Panc1 (cell line): ENCODE data around the gene ZNF282. TPM values are rescaled to one million over a fixed set of nuclear protein-coding genes. Genes with fewer than 3 reads are reported as not detected.

ENCODE experiments used
- ATAC-seq: fragments of 200-7000 bp; cut with Tn5 transposase; 2 replicates; pipeline ENCODE4 v1.9.1; 2020; ENCODE audit warnings: mild to moderate bottlenecking, moderate library complexity
- BruUV-seq: library from RNA; stranded (reverse); fragments of 400-500 nt; replicated peaks from 2 replicates; lab custom pipeline; 2021; lab: Mats Ljungman, UMichigan
- CTCF ChIA-PET: fragments of 300-600 bp; sonication (Branson Sonifier 250); formaldehyde crosslinking; loops from one replicate; lab custom pipeline; 2022; ENCODE audit warnings: antibody characterized with exemption; lab: Charles Lee
- POLR2A ChIA-PET: fragments of 300-600 bp; sonication (Branson Sonifier 250); formaldehyde crosslinking; loops from one replicate; lab custom pipeline; 2022; ENCODE audit warnings: antibody characterized with exemption; lab: Charles Lee
- DNase-seq: peaks from one replicate; pipeline ENCODE4 v3.0.0-alpha.2; 2010; ENCODE audit warnings: low read depth, low spot score
- H3K27ac ChIP-seq: 2 replicates; pipeline ENCODE4 v1.5.1; 2011; ENCODE audit warnings: mild to moderate bottlenecking, low read length, inconsistent platforms
- H3K27me3 ChIP-seq: fragments of 200-500 bp; sonication (Bioruptor generic); 2 replicates; pipeline ENCODE4 v1.6.0; 2014; ENCODE audit warnings: low read length, inconsistent platforms; ENCODE audit not compliant: control insufficient read depth, insufficient read depth
- H3K36me3 ChIP-seq: fragments of 200-500 bp; sonication (Bioruptor generic); 2 replicates; pipeline ENCODE4 v1.5.1; 2014; ENCODE audit warnings: inconsistent platforms, mild to moderate bottlenecking, low read length, moderate library complexity; ENCODE audit not compliant: control insufficient read depth, insufficient read depth
- H3K4me1 ChIP-seq: 2 replicates; pipeline ENCODE4 v1.5.1; 2011; ENCODE audit warnings: inconsistent platforms, mild to moderate bottlenecking, low read length, moderate library complexity; ENCODE audit not compliant: control insufficient read depth, insufficient read depth
- H3K4me3 ChIP-seq, 2 experiments: 2 replicates each; pipeline ENCODE4 v1.5.1; 2011 to 2012; ENCODE audit warnings: low read depth in 2 of 2, low read length in 2 of 2, mild to moderate bottlenecking in 2 of 2, inconsistent platforms in 1 of 2, moderate library complexity in 1 of 2
- H3K9me3 ChIP-seq: fragments of 200-500 bp; sonication (Bioruptor generic); 2 replicates; pipeline ENCODE4 v1.5.1; 2014; ENCODE audit warnings: low read depth, mild to moderate bottlenecking, inconsistent platforms, low read length, moderate library complexity; ENCODE audit not compliant: control insufficient read depth, insufficient read depth
- CTCF ChIP-seq: fragments of 450-650 bp; IDR thresholded peaks from 2 replicates; pipeline ENCODE4 v1.5.1; 2017; ENCODE audit warnings: mild to moderate bottlenecking
- POLR2AphosphoS5 ChIP-seq: IDR thresholded peaks from 2 replicates; pipeline ENCODE4 v1.6.1; 2012; ENCODE audit warnings: mild to moderate bottlenecking, low read depth, low read length, moderate library complexity
- REST ChIP-seq, 2 experiments: IDR thresholded peaks; 2 replicates each; pipeline ENCODE4 v1.6.1; 2011 to 2012; ENCODE audit warnings: low read depth in 2 of 2, control low read depth in 1 of 2, low read length in 1 of 2, mild to moderate bottlenecking in 1 of 2, moderate library complexity in 1 of 2; ENCODE audit not compliant: insufficient read depth in 1 of 2
- SIN3A ChIP-seq: IDR thresholded peaks from 2 replicates; pipeline ENCODE4 v1.6.1; 2012; ENCODE audit warnings: low read depth, mild to moderate bottlenecking, low read length, moderate library complexity, borderline replicate concordance; ENCODE audit not compliant: insufficient read depth
- TCF7L2 ChIP-seq: IDR thresholded peaks from 2 replicates; pipeline ENCODE4 v1.6.1; 2011; ENCODE audit warnings: mild to moderate bottlenecking, low read depth, low read length, inconsistent platforms
- in situ Hi-C: cut with HindIII; loops from 2 replicates; pipeline ENCODE4 v1.10.0; 2016; ENCODE audit warnings: low sequenced_read_pairs, low pct_unique_long_range_greater_than_20kb
- intact Hi-C: fragments of 100-400 bp; cut with micrococcal nuclease; formaldehyde crosslinking; loops from one replicate; pipeline ENCODE4 v1.10.0; 2022; ENCODE audit not compliant: unreplicated experiment
- total RNA-seq: library from RNA; stranded (reverse); gene quantifications from one replicate; pipeline ENCODE4 v1.2.1, GENCODE V29; 2021; ENCODE audit not compliant: unreplicated experiment

The ZNF282 gene
- total RNA-seq, 1 experiment from 2014 or later = 31.6 TPM

- peak; percentile 100 for ATAC-seq
- Histone ChIP-seq H3K27me3 (no peaks in the 10 kb centered on the region; the same call in 1 of the 2 replicates), H3K4me1 (no peaks in the 10 kb centered on the region), H3K4me3 (peak within 1 kb of the TSS; percentile 92 to 97), H3K9me3 (peaks cover 8% of the 10 kb centered on the region), H3K27ac (peak within 1 kb of the TSS; percentile 79), H3K36me3 (no peaks in the 10 kb centered on the region; the same call in 1 of the 2 replicates)
- CTCF ChIA-PET = no interaction called here
- TF ChIP-seq CTCF (peak; percentile 98), TCF7L2 (no peak), POLR2AphosphoS5 (peak; percentile 36; the same call in 1 of the 2 replicates), SIN3A (peak; percentile 83; the same call in 1 of the 2 replicates), REST (IDR thresholded peaks at IDR 0.05; ENCODE audit: insufficient read depth in 1 of 2, low read depth in 2 of 2, low read length in 1 of 2) (no peak)
- intact Hi-C loops (no loop called here), in situ Hi-C loops (no loop called here)
- peak; percentile 77 for DNase-seq
- POLR2A ChIA-PET = no interaction called here
- no TSS peak for BruUV-seq
These were observed 44.2 kb downstream of the ZNF282 start, which contains the start of gene ZNF212 for GRCh38 chr7:149239345-149240143. Gene ZNF212, plus strand, starts transcription at chr7:149239651. Its CDS starts 128 bp downstream, at chr7:149239779.

- peak overlapping the region; percentile 92 to 97 for H3K4me3 ChIP-seq
- no peak overlapping the region for H3K27ac ChIP-seq
- H3K36me3 ChIP-seq = no peaks in the 10 kb centered on the region; the same call in 1 of the 2 replicates
- H3K9me3 ChIP-seq = peaks cover 8% of the 10 kb centered on the region
- DNase-seq (no peak), ATAC-seq (no peak)
- no peaks in the 10 kb centered on the region; the same call in 1 of the 2 replicates for H3K27me3 ChIP-seq
- no peaks in the 10 kb centered on the region for H3K4me1 ChIP-seq
- ChIA-PET POLR2A (no interaction called here), CTCF (no interaction called here)
- intact Hi-C loops = no loop called here
- TF ChIP-seq TCF7L2 (no peak), CTCF (no peak), REST (IDR thresholded peaks at IDR 0.05; ENCODE audit: insufficient read depth in 1 of 2, low read depth in 2 of 2, low read length in 1 of 2) (no peak), POLR2AphosphoS5 (no peak), SIN3A (no peak)
- BruUV-seq = TSS peak; percentile 81
- in situ Hi-C loops = no loop called here
These were observed 45.3 kb downstream of the ZNF282 start for GRCh38 chr7:149240637-149241036.
